A673 (cell line): ENCODE data around the gene THSD4. TPM values are rescaled to one million over a fixed set of nuclear protein-coding genes. Genes with fewer than 3 reads are reported as not detected.

Experiments used
- BruUV-seq: library from RNA; stranded (reverse); fragments of 400-500 nt; replicated peaks from 2 replicates; lab custom pipeline; 2021; lab: Mats Ljungman, UMichigan
- CTCF ChIA-PET: fragments of 300-600 bp; sonication (Branson Sonifier 250); formaldehyde crosslinking; loops from one replicate; lab custom pipeline; 2022; ENCODE audit warnings: antibody characterized with exemption; lab: Charles Lee
- POLR2A ChIA-PET: fragments of 300-600 bp; sonication (Branson Sonifier 250); formaldehyde crosslinking; loops from one replicate; lab custom pipeline; 2022; ENCODE audit warnings: antibody characterized with exemption; ENCODE audit not compliant: low non-redundant PET; lab: Charles Lee
- DNase-seq: peaks from one replicate; pipeline ENCODE4 v3.0.0-alpha.2; 2015; ENCODE audit warnings: low spot score
- H3K27ac ChIP-seq: fragments of 200-600 bp; sonication (generic); 2 replicates; pipeline ENCODE4 v1.5.1; 2016; ENCODE audit warnings: mixed run types, low read depth, mild to moderate bottlenecking, mixed read lengths, antibody characterized with exemption, low read length; ENCODE audit not compliant: poor library complexity, severe bottlenecking
- H3K27me3 ChIP-seq: fragments of 200-600 bp; sonication (generic); replicated peaks from 2 replicates; pipeline ENCODE4 v1.6.1; 2017; ENCODE audit warnings: mixed run types, low read depth, mild to moderate bottlenecking, mixed read lengths, antibody characterized with exemption, low read length; ENCODE audit not compliant: insufficient read depth, poor library complexity
- H3K36me3 ChIP-seq: fragments of 200-600 bp; sonication (generic); 2 replicates; pipeline ENCODE4 v1.6.1; 2016; ENCODE audit warnings: mixed run types, mild to moderate bottlenecking, mixed read lengths, antibody characterized with exemption, low read length; ENCODE audit not compliant: insufficient read depth, poor library complexity, severe bottlenecking
- H3K4me1 ChIP-seq: fragments of 200-600 bp; sonication (generic); 2 replicates; pipeline ENCODE4 v1.6.1; 2017; ENCODE audit warnings: mixed run types, mild to moderate bottlenecking, mixed read lengths, antibody characterized with exemption, low read length; ENCODE audit not compliant: insufficient read depth, poor library complexity, severe bottlenecking
- H3K4me3 ChIP-seq: fragments of 200-600 bp; sonication (generic); 2 replicates; pipeline ENCODE4 v1.5.1; 2016; ENCODE audit warnings: low read depth, mixed run types, mild to moderate bottlenecking, mixed read lengths, low read length; ENCODE audit not compliant: poor library complexity, severe bottlenecking
- H3K9me3 ChIP-seq: fragments of 200-600 bp; sonication (generic); 2 replicates; pipeline ENCODE4 v1.6.1; 2016; ENCODE audit warnings: mixed run types, low read depth, mild to moderate bottlenecking, mixed read lengths, antibody characterized with exemption, low read length; ENCODE audit not compliant: poor library complexity, severe bottlenecking
- CTCF ChIP-seq: fragments of 300-800, 200-600 bp; sonication (generic); conservative IDR thresholded peaks from 2 replicates; pipeline ENCODE4 v1.5.1; 2017; ENCODE audit warnings: low read depth, mild to moderate bottlenecking, antibody characterized with exemption, low read length, moderate library complexity, mixed read lengths
- EZH2 ChIP-seq: fragments of 200-600 bp; sonication (generic); IDR thresholded peaks from 2 replicates; pipeline ENCODE4 v1.6.1; 2017; ENCODE audit warnings: borderline replicate concordance, low read depth, mild to moderate bottlenecking, mixed read lengths, antibody characterized with exemption, low read length; ENCODE audit not compliant: poor library complexity, severe bottlenecking
- intact Hi-C: fragments of 100-400 bp; cut with micrococcal nuclease; formaldehyde crosslinking; loops from one replicate; pipeline ENCODE4 v1.10.0; 2022; ENCODE audit not compliant: unreplicated experiment
- total RNA-seq: library from RNA; stranded (reverse); gene quantifications from 2 replicates; pipeline ENCODE4 v1.2.3, GENCODE V29; 2021

Gene THSD4
- total RNA-seq, 1 experiment from 2014 or later, result 2.4 TPM

DNA sequence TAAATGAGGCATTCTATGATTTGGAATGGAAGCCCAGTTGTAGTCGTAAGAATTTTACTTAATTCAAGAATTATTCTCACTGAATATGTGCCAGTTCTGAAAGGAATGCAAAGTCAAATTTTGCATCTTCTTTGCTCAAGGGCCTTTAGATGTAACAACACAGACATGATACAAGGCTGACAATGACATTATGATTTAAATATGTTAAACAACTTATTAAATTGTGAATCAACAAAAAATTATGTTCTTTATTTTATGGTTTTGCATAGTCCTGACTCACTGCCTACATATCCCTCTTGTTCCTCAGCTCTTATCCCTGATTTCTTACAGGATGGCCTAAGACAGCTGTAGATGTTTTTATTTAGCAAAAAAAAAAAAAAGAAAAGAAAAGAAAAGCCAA lies 524.2 kb downstream of the THSD4 start:
- peaks cover 11% of the 10 kb centered on the region for H3K4me1 ChIP-seq
- H3K27me3 ChIP-seq, result peaks cover 66% of the 10 kb centered on the region
- no peak for DNase-seq
- TF ChIP-seq EZH2, result no peak
- TF ChIP-seq CTCF, result no peak
- ChIA-PET CTCF (no interaction called here), POLR2A (no interaction called here)
- BruUV-seq, result no TSS peak
- H3K9me3 ChIP-seq, result no peaks in the 10 kb centered on the region
- no peak overlapping the region for H3K27ac ChIP-seq
- H3K4me3 ChIP-seq, result no peak overlapping the region
- no peaks in the 10 kb centered on the region for H3K36me3 ChIP-seq
- intact Hi-C loops, result no loop called here

- no TSS peak for BruUV-seq
- H3K36me3 ChIP-seq, result no peaks in the 10 kb centered on the region
- DNase-seq, result no peak
- H3K4me3 ChIP-seq, result no peak overlapping the region
- ChIA-PET POLR2A (no interaction called here), CTCF (no interaction called here)
- H3K9me3 ChIP-seq, result no peaks in the 10 kb centered on the region
- no peak overlapping the region for H3K27ac ChIP-seq
- intact Hi-C loops, result no loop called here
- H3K27me3 ChIP-seq, result peaks cover 78% of the 10 kb centered on the region
- no peaks in the 10 kb centered on the region for H3K4me1 ChIP-seq
- TF ChIP-seq CTCF (no peak), EZH2 (no peak)
Measured at GRCh38 chr15:71643918-71644317, 528.6 kb downstream of the THSD4 start.

GRCh38 chr15:71646767-71647486 lies 531.7 kb downstream of the THSD4 start:
- Histone ChIP-seq H3K4me1 (no peaks in the 10 kb centered on the region), H3K9me3 (no peaks in the 10 kb centered on the region), H3K4me3 (no peak overlapping the region), H3K27me3 (peaks cover 48% of the 10 kb centered on the region), H3K27ac (no peak overlapping the region), H3K36me3 (no peaks in the 10 kb centered on the region)
- BruUV-seq, result no TSS peak
- POLR2A ChIA-PET, result no interaction called here
- CTCF ChIA-PET, result no interaction called here
- intact Hi-C loops, result no loop called here
- TF ChIP-seq EZH2, result no peak
- no peak for TF ChIP-seq CTCF
- no peak for DNase-seq
